PC-3 (cell line): Measurements from ENCODE around the gene MREG.

Experiments
- EZH2 ChIP-seq: fragments of 300-600 bp; sonication (generic); IDR thresholded peaks from one replicate; pipeline ENCODE4 v1.6.1; 2017; ENCODE audit warnings: antibody characterized with exemption, mild to moderate bottlenecking, low read length; ENCODE audit not compliant: unreplicated experiment
- TF ChIP-seq, protein P1 (sequence below): fragments of 300-600 bp; sonication (generic); conservative IDR thresholded peaks from 2 replicates; pipeline ENCODE4 v1.5.1; 2017; ENCODE audit warnings: antibody characterized with exemption, low read depth, mild to moderate bottlenecking, low read length

DNA sequence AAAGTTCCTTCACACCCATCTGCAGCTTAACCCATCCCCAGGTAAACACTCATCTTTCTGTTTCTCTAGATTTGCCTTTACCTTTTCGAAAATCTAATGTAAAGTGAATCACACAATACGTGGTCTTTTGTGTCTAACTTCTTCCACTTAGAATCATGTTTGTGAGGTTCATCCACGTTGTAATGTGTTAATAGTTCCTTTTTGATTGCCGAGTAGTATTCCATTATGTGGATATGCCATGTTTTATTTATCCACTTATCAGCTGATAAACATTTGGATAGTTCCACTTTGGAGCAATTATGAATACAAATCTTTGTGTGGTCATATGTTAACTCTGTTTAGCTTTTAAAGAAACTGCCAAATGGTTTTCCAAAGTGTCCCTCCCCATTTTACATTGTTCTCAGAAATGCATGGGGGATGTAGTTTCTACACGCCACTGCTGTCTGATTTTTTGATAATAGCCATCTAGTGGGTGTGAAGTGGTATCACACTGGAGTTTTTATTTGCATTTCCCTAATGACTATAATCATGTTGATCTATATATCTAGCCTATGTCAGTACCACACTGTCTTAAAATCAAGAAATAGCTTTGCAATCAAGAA is 46.0 kb upstream of the MREG start:
- TF ChIP-seq EZH2: no peak
- TF ChIP-seq, protein P1, sequence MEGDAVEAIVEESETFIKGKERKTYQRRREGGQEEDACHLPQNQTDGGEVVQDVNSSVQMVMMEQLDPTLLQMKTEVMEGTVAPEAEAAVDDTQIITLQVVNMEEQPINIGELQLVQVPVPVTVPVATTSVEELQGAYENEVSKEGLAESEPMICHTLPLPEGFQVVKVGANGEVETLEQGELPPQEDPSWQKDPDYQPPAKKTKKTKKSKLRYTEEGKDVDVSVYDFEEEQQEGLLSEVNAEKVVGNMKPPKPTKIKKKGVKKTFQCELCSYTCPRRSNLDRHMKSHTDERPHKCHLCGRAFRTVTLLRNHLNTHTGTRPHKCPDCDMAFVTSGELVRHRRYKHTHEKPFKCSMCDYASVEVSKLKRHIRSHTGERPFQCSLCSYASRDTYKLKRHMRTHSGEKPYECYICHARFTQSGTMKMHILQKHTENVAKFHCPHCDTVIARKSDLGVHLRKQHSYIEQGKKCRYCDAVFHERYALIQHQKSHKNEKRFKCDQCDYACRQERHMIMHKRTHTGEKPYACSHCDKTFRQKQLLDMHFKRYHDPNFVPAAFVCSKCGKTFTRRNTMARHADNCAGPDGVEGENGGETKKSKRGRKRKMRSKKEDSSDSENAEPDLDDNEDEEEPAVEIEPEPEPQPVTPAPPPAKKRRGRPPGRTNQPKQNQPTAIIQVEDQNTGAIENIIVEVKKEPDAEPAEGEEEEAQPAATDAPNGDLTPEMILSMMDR: peak; percentile 43; the same call in 1 of the 2 replicates
